ENCODE measurements around the gene PRSS48. TPM values are rescaled to one million over a fixed set of nuclear protein-coding genes. Genes with fewer than 3 reads are reported as not detected.
A peak's percentile ranks its signal among the peaks of the same experiment; 100 is the strongest.

Gene PRSS48
- total RNA-seq, 2 donors from 2014 or later: not detected

GRCh38 chr4:151325949-151326246 is 48.9 kb downstream of the PRSS48 start:
- H3K9me3 ChIP-seq (ENCODE audit: control insufficient read depth, low read length): no peaks in the 10 kb centered on the region
- no peak overlapping the region for H3K9ac ChIP-seq (ENCODE audit: extremely low read depth, low read length, poor library complexity, severe bottlenecking)
- H3K9me3 Mint-ChIP-seq: no peaks in the 10 kb centered on the region
- H3K4me3 Mint-ChIP-seq: peak overlapping the region; percentile 67
- no peak for DNase-seq
- H3K36me3 ChIP-seq (ENCODE audit: control insufficient read depth, insufficient read depth, low read length): no peaks in the 10 kb centered on the region
- peak overlapping the region; percentile 90 for H3K4me3 ChIP-seq (ENCODE audit: low read length)
- WGBS, 2 experiments (ENCODE audit: insufficient coverage in 1 of 2, insufficient read length in 1 of 2): 75% methylated on average over 5 to 6 of the region's 6 CpGs
- no peaks in the 10 kb centered on the region for H3K4me1 ChIP-seq (ENCODE audit: control insufficient read depth, insufficient read depth, low read length)
- TF ChIP-seq CTCF (conservative IDR thresholded peaks at IDR 0.05): no peak
- H3K27me3 ChIP-seq (ENCODE audit: control insufficient read depth, insufficient read depth, low read length, poor library complexity, severe bottlenecking): no peaks in the 10 kb centered on the region
- peaks cover 1% of the 10 kb centered on the region for H3K36me3 Mint-ChIP-seq (ENCODE audit: low read depth)
- peak overlapping the region; percentile 81 for H3K27ac ChIP-seq (ENCODE audit: low read depth, low read length)
- peaks cover 34% of the 10 kb centered on the region for H3K4me1 Mint-ChIP-seq
- peaks cover 4% of the 10 kb centered on the region for H3K27me3 Mint-ChIP-seq (ENCODE audit: insufficient read depth)
- H3K27ac Mint-ChIP-seq: peak overlapping the region; percentile 97

GRCh38 chr4:151329217-151330007 is 52.5 kb downstream of the PRSS48 start:
- H3K27me3 Mint-ChIP-seq (ENCODE audit: insufficient read depth): peaks cover 5% of the 10 kb centered on the region
- TF ChIP-seq CTCF (conservative IDR thresholded peaks at IDR 0.05): no peak
- no peaks in the 10 kb centered on the region for H3K36me3 Mint-ChIP-seq (ENCODE audit: low read depth)
- H3K27ac Mint-ChIP-seq: no peak overlapping the region
- Histone ChIP-seq H3K9me3 (ENCODE audit: control insufficient read depth, low read length) (no peaks in the 10 kb centered on the region), H3K27me3 (ENCODE audit: control insufficient read depth, insufficient read depth, low read length, poor library complexity, severe bottlenecking) (no peaks in the 10 kb centered on the region), H3K36me3 (ENCODE audit: control insufficient read depth, insufficient read depth, low read length) (no peaks in the 10 kb centered on the region), H3K4me1 (ENCODE audit: control insufficient read depth, insufficient read depth, low read length) (no peaks in the 10 kb centered on the region), H3K9ac (ENCODE audit: extremely low read depth, low read length, poor library complexity, severe bottlenecking) (no peak overlapping the region), H3K4me3 (ENCODE audit: low read length) (no peak overlapping the region), H3K27ac (ENCODE audit: low read depth, low read length) (no peak overlapping the region)
- H3K4me3 Mint-ChIP-seq: no peak overlapping the region
- H3K9me3 Mint-ChIP-seq: no peaks in the 10 kb centered on the region
- no peak for DNase-seq
- H3K4me1 Mint-ChIP-seq: peaks cover 10% of the 10 kb centered on the region
- 91% methylated on average over 1 of the region's 4 CpGs; no CpG with 5 or more reads in 1 of the 2 experiments for WGBS, 2 experiments (ENCODE audit: insufficient coverage in 1 of 2, insufficient read length in 1 of 2)

GRCh38 chr4:151331276-151332042 is 54.5 kb downstream of the PRSS48 start:
- H3K36me3 ChIP-seq (ENCODE audit: control insufficient read depth, insufficient read depth, low read length): no peaks in the 10 kb centered on the region
- Mint-ChIP-seq H3K36me3 (ENCODE audit: low read depth) (no peaks in the 10 kb centered on the region), H3K4me1 (peaks cover 3% of the 10 kb centered on the region), H3K4me3 (no peak overlapping the region), H3K27ac (no peak overlapping the region), H3K27me3 (ENCODE audit: insufficient read depth) (peaks cover 1% of the 10 kb centered on the region), H3K9me3 (no peaks in the 10 kb centered on the region)
- no peak overlapping the region for H3K27ac ChIP-seq (ENCODE audit: low read depth, low read length)
- H3K9ac ChIP-seq (ENCODE audit: extremely low read depth, low read length, poor library complexity, severe bottlenecking): no peak overlapping the region
- no peak overlapping the region for H3K4me3 ChIP-seq (ENCODE audit: low read length)
- H3K27me3 ChIP-seq (ENCODE audit: control insufficient read depth, insufficient read depth, low read length, poor library complexity, severe bottlenecking): no peaks in the 10 kb centered on the region
- WGBS, 2 experiments (ENCODE audit: insufficient coverage in 1 of 2, insufficient read length in 1 of 2): 80% methylated on average over 1 of the region's 1 CpG; no CpG with 5 or more reads in 1 of the 2 experiments
- H3K9me3 ChIP-seq (ENCODE audit: control insufficient read depth, low read length): no peaks in the 10 kb centered on the region
- DNase-seq: no peak
- TF ChIP-seq CTCF (conservative IDR thresholded peaks at IDR 0.05): no peak
- no peaks in the 10 kb centered on the region for H3K4me1 ChIP-seq (ENCODE audit: control insufficient read depth, insufficient read depth, low read length)

Measured in endodermal cell (in vitro differentiated cells).